ENCODE data around the gene VPS54.
A peak's percentile ranks its signal among the peaks of the same experiment; 100 is the strongest.

The VPS54 gene

GRCh38 chr2:64019083-64019974 is at the start of gene VPS54:
TSS of gene VPS54 (minus strand) at chr2:64019428. CDS start at chr2:63983999, 35,429 bp downstream.
- peak; percentile 44 for DNase-seq

GRCh38 chr2:64067326-64067725 is 48.1 kb upstream of the VPS54 start:
- no peak for DNase-seq

GRCh38 chr2:64065516-64065915 is 46.3 kb upstream of the VPS54 start:
- no peak for DNase-seq

GRCh38 chr2:64063924-64064331 is 44.7 kb upstream of the VPS54 start:
- DNase-seq, result no peak

GRCh38 chr2:64063454-64063853 is 44.2 kb upstream of the VPS54 start:
- no peak for DNase-seq

GRCh38 chr2:64062840-64063239 is 43.6 kb upstream of the VPS54 start:
- DNase-seq, result no peak

GRCh38 chr2:64059270-64059669 is 40.0 kb upstream of the VPS54 start:
- no peak for DNase-seq

GRCh38 chr2:64056021-64056420 is 36.8 kb upstream of the VPS54 start:
- no peak for DNase-seq

GRCh38 chr2:64054161-64054915 is 35.1 kb upstream of the VPS54 start:
- no peak for DNase-seq

GRCh38 chr2:64052463-64053241 is 33.4 kb upstream of the VPS54 start:
- no peak for DNase-seq

- DNase-seq, result peak; percentile 20
Measured at GRCh38 chr2:64049633-64050220, 30.5 kb upstream of the VPS54 start.

- DNase-seq, result no peak
Measured at GRCh38 chr2:64045938-64046337, 26.7 kb upstream of the VPS54 start.

GRCh38 chr2:64040161-64040560 is 20.9 kb upstream of the VPS54 start:
- no peak for DNase-seq

- no peak for DNase-seq
Measured at GRCh38 chr2:64036034-64036705, 16.9 kb upstream of the VPS54 start.

- DNase-seq, result no peak
Measured at GRCh38 chr2:64035072-64035942, 16.1 kb upstream of the VPS54 start.

GRCh38 chr2:64029116-64029665 is 10.0 kb upstream of the VPS54 start:
- no peak for DNase-seq

GRCh38 chr2:64025741-64026140 is 6.5 kb upstream of the VPS54 start:
- DNase-seq, result no peak

- no peak for DNase-seq
Measured at GRCh38 chr2:64024259-64024949, 5.2 kb upstream of the VPS54 start.

GRCh38 chr2:64023485-64024258 is 4.4 kb upstream of the VPS54 start:
- DNase-seq, result no peak

Measured in NK-92 treated with Interleukin-12 subunit alpha and Interleukin-12 subunit beta, amount 100 ng/mL, for 24 hours (cell line).